OCI-LY1 (cell line): ENCODE results near the gene MRM2.

Source experiments
- H2AFZ ChIP-seq: fragments of 200-600 bp; sonication (generic), shearing (Covaris generic); 2 replicates; pipeline ENCODE4 v1.6.0; 2014; ENCODE audit warnings: antibody characterized with exemption, mild to moderate bottlenecking, low read length
- H3F3A ChIP-seq: fragments of 200-600 bp; sonication (generic), shearing (Covaris generic); 2 replicates; pipeline ENCODE4 v1.6.0; 2014; ENCODE audit warnings: mild to moderate bottlenecking, antibody characterized with exemption, low read length, moderate library complexity; ENCODE audit not compliant: insufficient read depth
- H3K27ac ChIP-seq: fragments of 200-600 bp; sonication (generic); 2 replicates; pipeline ENCODE4 v1.5.1; 2014; ENCODE audit warnings: low read length, mixed run types, mild to moderate bottlenecking, low read depth; ENCODE audit not compliant: poor library complexity, severe bottlenecking
- H3K27me3 ChIP-seq: fragments of 200-600 bp; sonication (generic); 2 replicates; pipeline ENCODE4 v1.6.0; 2014; ENCODE audit warnings: antibody characterized with exemption, mild to moderate bottlenecking, low read length, moderate library complexity; ENCODE audit not compliant: insufficient read depth
- H3K36me3 ChIP-seq: fragments of 200-600 bp; sonication (generic); 2 replicates; pipeline ENCODE4 v1.6.1; 2014; ENCODE audit warnings: mild to moderate bottlenecking, antibody characterized with exemption, low read length, moderate library complexity, mixed read lengths; ENCODE audit not compliant: insufficient read depth
- H3K4me1 ChIP-seq: fragments of 200-600 bp; sonication (generic); 2 replicates; pipeline ENCODE4 v1.5.1; 2014; ENCODE audit warnings: mild to moderate bottlenecking, low read length, moderate library complexity; ENCODE audit not compliant: insufficient read depth, severe bottlenecking
- H3K4me2 ChIP-seq: fragments of 200-600 bp; sonication (generic), shearing (Covaris generic); 2 replicates; pipeline ENCODE4 v1.6.1; 2014; ENCODE audit warnings: low read length
- H3K4me3 ChIP-seq: fragments of 200-600 bp; sonication (generic); 2 replicates; pipeline ENCODE4 v1.5.1; 2014; ENCODE audit warnings: low read length, low read depth, mild to moderate bottlenecking, mixed read lengths; ENCODE audit not compliant: poor library complexity, severe bottlenecking
- H3K79me2 ChIP-seq: fragments of 200-600 bp; shearing (Covaris generic); 2 replicates; pipeline ENCODE4 v1.6.1; 2016; ENCODE audit warnings: mixed run types, low read length, mixed read lengths; ENCODE audit not compliant: insufficient read depth
- H3K9ac ChIP-seq: fragments of 200-600 bp; sonication (generic), shearing (Covaris generic); 2 replicates; pipeline ENCODE4 v1.6.1; 2014; ENCODE audit warnings: mild to moderate bottlenecking, low read length, mixed read lengths
- H3K9me2 ChIP-seq: fragments of 200-600 bp; sonication (generic), shearing (Covaris generic); 2 replicates; pipeline ENCODE4 v1.6.1; 2014; ENCODE audit warnings: low read depth, mild to moderate bottlenecking, low read length, mixed read lengths
- H3K9me3 ChIP-seq: fragments of 200-600 bp; shearing (Covaris generic); 2 replicates; pipeline ENCODE4 v1.6.1; 2014; ENCODE audit warnings: low read length, mixed read lengths
- H4K20me1 ChIP-seq: fragments of 200-600 bp; sonication (generic), shearing (Covaris generic); 2 replicates; pipeline ENCODE4 v1.6.0; 2016; ENCODE audit warnings: mild to moderate bottlenecking, low read length; ENCODE audit not compliant: insufficient read depth
- CTCF ChIP-seq: fragments of 200-600 bp; sonication (generic), shearing (Covaris generic); IDR thresholded peaks from 2 replicates; pipeline ENCODE4 v1.5.1; 2017; ENCODE audit warnings: mild to moderate bottlenecking, antibody characterized with exemption, low read length, moderate library complexity, mixed read lengths
- EZH2 ChIP-seq: fragments of 200-600 bp; sonication (generic), shearing (Covaris generic); IDR thresholded peaks from 2 replicates; pipeline ENCODE4 v1.8.0; 2017; ENCODE audit warnings: borderline replicate concordance, mixed run types, mild to moderate bottlenecking, antibody characterized with exemption, low read length, moderate library complexity, mixed read lengths

The MRM2 gene

GRCh38 chr7:2190531-2190930 is 51.5 kb downstream of the MRM2 start:
- no peaks in the 10 kb centered on the region for H4K20me1 ChIP-seq
- H3K4me1 ChIP-seq: no peaks in the 10 kb centered on the region
- H3K9me3 ChIP-seq: peaks cover 16% of the 10 kb centered on the region
- no peaks in the 10 kb centered on the region for H3K9me2 ChIP-seq
- H2AFZ ChIP-seq: no peak overlapping the region
- H3K9ac ChIP-seq: no peak overlapping the region
- H3K27me3 ChIP-seq: no peaks in the 10 kb centered on the region
- H3K36me3 ChIP-seq: peaks cover 49% of the 10 kb centered on the region
- H3F3A ChIP-seq: no peaks in the 10 kb centered on the region
- no peak overlapping the region for H3K27ac ChIP-seq
- no peak overlapping the region for H3K4me2 ChIP-seq
- H3K4me3 ChIP-seq: no peak overlapping the region
- no peaks in the 10 kb centered on the region for H3K79me2 ChIP-seq
- no peak for TF ChIP-seq EZH2
- no peak for TF ChIP-seq CTCF

- H4K20me1 ChIP-seq: no peaks in the 10 kb centered on the region
- H3K4me1 ChIP-seq: no peaks in the 10 kb centered on the region
Measured at GRCh38 chr7:2186166-2186565, 55.8 kb downstream of the MRM2 start.

DNA sequence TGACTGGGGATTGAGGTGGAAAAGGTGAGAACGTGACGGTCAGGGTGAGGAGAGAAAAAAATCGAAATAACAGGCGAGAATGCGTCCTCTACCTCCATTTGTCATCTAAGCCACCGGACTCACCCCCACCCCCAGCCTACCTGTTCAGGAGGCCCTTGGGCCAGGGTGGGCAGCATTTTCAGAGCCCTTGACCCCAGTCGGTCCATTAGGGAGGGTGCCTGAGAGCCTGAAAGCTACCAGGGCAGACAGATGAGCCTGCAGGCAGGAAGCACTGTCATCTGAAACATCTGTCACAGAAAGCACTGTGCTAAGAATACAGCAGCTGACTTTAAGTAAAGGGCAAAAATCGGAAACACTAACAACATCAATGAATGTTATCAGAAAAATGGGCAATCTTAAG is 56.3 kb downstream of the MRM2 start:
- no peaks in the 10 kb centered on the region for H3K79me2 ChIP-seq
- H3K9ac ChIP-seq: no peak overlapping the region
- no peaks in the 10 kb centered on the region for H3K9me2 ChIP-seq
- H3K27ac ChIP-seq: no peak overlapping the region
- TF ChIP-seq EZH2: no peak
- TF ChIP-seq CTCF: no peak
- no peak overlapping the region for H3K4me3 ChIP-seq
- H3K36me3 ChIP-seq: peaks cover 52% of the 10 kb centered on the region
- H3K9me3 ChIP-seq: peaks cover 11% of the 10 kb centered on the region
- no peak overlapping the region for H3K4me2 ChIP-seq
- H3K4me1 ChIP-seq: no peaks in the 10 kb centered on the region
- no peaks in the 10 kb centered on the region for H3K27me3 ChIP-seq
- no peaks in the 10 kb centered on the region for H4K20me1 ChIP-seq
- no peak overlapping the region for H2AFZ ChIP-seq
- H3F3A ChIP-seq: no peaks in the 10 kb centered on the region

More at GRCh38 chr7:2186166-2186565, 55.8 kb downstream of the MRM2 start:
- H3K79me2 ChIP-seq: no peaks in the 10 kb centered on the region
- H3K4me2 ChIP-seq: no peak overlapping the region
- H3K9me2 ChIP-seq: no peaks in the 10 kb centered on the region
- peaks cover 53% of the 10 kb centered on the region for H3K36me3 ChIP-seq
- no peak overlapping the region for H3K27ac ChIP-seq
- no peak overlapping the region for H3K9ac ChIP-seq
- H3K27me3 ChIP-seq: no peaks in the 10 kb centered on the region
- peaks cover 11% of the 10 kb centered on the region for H3K9me3 ChIP-seq
- no peak overlapping the region for H2AFZ ChIP-seq
- H3K4me3 ChIP-seq: no peak overlapping the region
- TF ChIP-seq CTCF (no peak), EZH2 (no peak)
- no peaks in the 10 kb centered on the region for H3F3A ChIP-seq
